Mucosa of descending colon (tissue), 3 donors: ENCODE data around the gene ETV2. TPM values are rescaled to one million over a fixed set of nuclear protein-coding genes. Genes with fewer than 3 reads are reported as not detected.

Experiments
- ATAC-seq: fragments of 200-7000 bp; cut with Tn5 transposase; one replicate; pipeline ENCODE4 v1.9.1; 2020; ENCODE audit warnings: mild to moderate bottlenecking, moderate library complexity
- DNase-seq, 3 donors: peaks; one replicate each; pipeline ENCODE4 v3.0.0-alpha.2; 2020
- H3K36me3 ChIP-seq: fragments of 200-600 bp; one replicate; pipeline ENCODE4 v1.8.0; 2021; ENCODE audit warnings: low read depth, mild to moderate bottlenecking
- H3K4me1 ChIP-seq: fragments of 200-600 bp; one replicate; pipeline ENCODE4 v1.8.0; 2021; ENCODE audit warnings: low read depth, mild to moderate bottlenecking
- H3K4me3 ChIP-seq: fragments of 200-600 bp; one replicate; pipeline ENCODE4 v1.8.0; 2021; ENCODE audit warnings: mild to moderate bottlenecking
- H3K9me3 ChIP-seq: fragments of 200-600 bp; one replicate; pipeline ENCODE4 v1.8.0; 2021; ENCODE audit warnings: mild to moderate bottlenecking
- intact Hi-C, 2 donors: fragments of 100-400 bp; cut with DNase I in 1 of 2; cut with micrococcal nuclease in 1 of 2; formaldehyde crosslinking; loops; one replicate each; pipeline versions ENCODE4 v1.11.0 to v1.11.1; 2022; cut with DNase I, micrococcal nuclease
- total RNA-seq, 3 donors: library from RNA; stranded (reverse); fragmentation: NEBNext Ultra II Directional in 2 of 3; extraction: Animal tissue kit (Norgen Biotek cat#: 25700) in 2 of 3; gene quantifications; one replicate each; pipeline versions ENCODE4 v1.2.1 to v1.2.4, GENCODE V29; 2021 to 2023
- TF ChIP-seq, protein P1 (sequence below): fragments of 200-600 bp; IDR thresholded peaks from one replicate; pipeline ENCODE4 v1.8.0; 2022; ENCODE audit warnings: antibody characterized with exemption, mild to moderate bottlenecking
- donor health status: DM: no; HTN: no; CAD: no; lungs with moderate emphysema.
- donor health status: DM: no; HTN: no; CAD: no.
- donor health status: DM: no; HTN: yes; CAD: no.

ETV2 gene
- total RNA-seq, 3 donors from 2014 or later, result 0.76 to 2.0 (median 1.1) TPM

DNA sequence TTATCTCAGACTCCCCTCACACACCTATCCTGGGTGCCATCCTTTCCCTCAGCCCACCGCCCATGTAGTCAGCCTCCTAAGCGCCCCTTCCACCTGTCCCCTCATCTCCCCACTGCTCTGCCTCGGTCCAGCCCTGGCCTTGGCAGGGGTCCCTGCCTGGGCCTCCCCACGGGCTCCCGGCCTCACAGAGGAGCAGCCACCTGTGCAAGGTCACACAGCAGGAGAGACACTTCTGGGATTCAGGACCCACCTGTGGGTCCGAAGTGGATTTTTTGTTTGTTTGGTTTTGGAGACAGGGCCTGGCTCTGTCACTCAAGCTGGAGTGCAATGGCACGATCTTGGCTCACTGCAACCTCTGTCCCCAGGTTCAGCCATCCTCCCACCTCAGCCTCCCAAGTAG lies 24.1 kb downstream of the ETV2 start:
- DNase-seq, result no peak

GRCh38 chr19:35666251-35666913 lies 24.8 kb downstream of the ETV2 start, which contains the start of gene UPK1A:
Gene UPK1A, plus strand, starts transcription at chr19:35666517. Its CDS starts 296 bp downstream, at chr19:35666813.
- ATAC-seq (peak; percentile 22), DNase-seq (no peak)
- intact Hi-C loops, result no loop called here
- TF ChIP-seq, protein P1, sequence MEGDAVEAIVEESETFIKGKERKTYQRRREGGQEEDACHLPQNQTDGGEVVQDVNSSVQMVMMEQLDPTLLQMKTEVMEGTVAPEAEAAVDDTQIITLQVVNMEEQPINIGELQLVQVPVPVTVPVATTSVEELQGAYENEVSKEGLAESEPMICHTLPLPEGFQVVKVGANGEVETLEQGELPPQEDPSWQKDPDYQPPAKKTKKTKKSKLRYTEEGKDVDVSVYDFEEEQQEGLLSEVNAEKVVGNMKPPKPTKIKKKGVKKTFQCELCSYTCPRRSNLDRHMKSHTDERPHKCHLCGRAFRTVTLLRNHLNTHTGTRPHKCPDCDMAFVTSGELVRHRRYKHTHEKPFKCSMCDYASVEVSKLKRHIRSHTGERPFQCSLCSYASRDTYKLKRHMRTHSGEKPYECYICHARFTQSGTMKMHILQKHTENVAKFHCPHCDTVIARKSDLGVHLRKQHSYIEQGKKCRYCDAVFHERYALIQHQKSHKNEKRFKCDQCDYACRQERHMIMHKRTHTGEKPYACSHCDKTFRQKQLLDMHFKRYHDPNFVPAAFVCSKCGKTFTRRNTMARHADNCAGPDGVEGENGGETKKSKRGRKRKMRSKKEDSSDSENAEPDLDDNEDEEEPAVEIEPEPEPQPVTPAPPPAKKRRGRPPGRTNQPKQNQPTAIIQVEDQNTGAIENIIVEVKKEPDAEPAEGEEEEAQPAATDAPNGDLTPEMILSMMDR, result no peak
- Histone ChIP-seq H3K9me3 (no peaks in the 10 kb centered on the region), H3K4me3 (no peak within 1 kb of the TSS), H3K36me3 (no peaks in the 10 kb centered on the region), H3K4me1 (no peaks in the 10 kb centered on the region)

More for the DNA sequence above, 24.1 kb downstream of the ETV2 start:
- intact Hi-C loops, result no loop called here
- Histone ChIP-seq H3K4me1 (no peaks in the 10 kb centered on the region), H3K36me3 (no peaks in the 10 kb centered on the region), H3K9me3 (no peaks in the 10 kb centered on the region), H3K4me3 (no peak overlapping the region)
- TF ChIP-seq, protein P1, result no peak
- no peak for ATAC-seq

- Histone ChIP-seq H3K36me3 (no peaks in the 10 kb centered on the region), H3K4me1 (no peaks in the 10 kb centered on the region), H3K9me3 (no peaks in the 10 kb centered on the region), H3K4me3 (no peak overlapping the region)
- no peak for ATAC-seq
- intact Hi-C loops, result no loop called here
- TF ChIP-seq, protein P1, result no peak
- DNase-seq, result no peak
These were observed 28.0 kb downstream of the ETV2 start for GRCh38 chr19:35669566-35669965.

DNA sequence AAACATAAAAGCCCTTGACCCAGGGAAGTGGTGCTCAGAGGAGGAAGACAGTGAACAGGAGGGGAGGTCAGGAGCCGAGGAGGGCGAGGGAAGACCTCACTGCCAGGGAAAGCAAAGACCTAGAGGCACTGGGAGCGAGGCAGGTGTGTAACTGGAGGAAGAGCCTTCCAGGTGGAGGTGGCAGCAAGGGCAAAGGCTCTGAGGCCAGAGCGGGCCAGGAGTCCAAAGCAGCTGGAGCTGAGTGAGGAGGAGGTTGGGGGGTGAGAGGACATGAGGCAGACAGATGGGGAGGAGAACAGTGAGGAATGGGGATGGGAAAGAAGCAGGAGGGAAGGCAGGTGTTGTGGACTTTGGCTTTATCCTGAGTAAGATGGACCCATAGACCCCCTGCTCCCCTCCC lies 28.4 kb downstream of the ETV2 start:
- no peak overlapping the region for H3K4me3 ChIP-seq

DNA sequence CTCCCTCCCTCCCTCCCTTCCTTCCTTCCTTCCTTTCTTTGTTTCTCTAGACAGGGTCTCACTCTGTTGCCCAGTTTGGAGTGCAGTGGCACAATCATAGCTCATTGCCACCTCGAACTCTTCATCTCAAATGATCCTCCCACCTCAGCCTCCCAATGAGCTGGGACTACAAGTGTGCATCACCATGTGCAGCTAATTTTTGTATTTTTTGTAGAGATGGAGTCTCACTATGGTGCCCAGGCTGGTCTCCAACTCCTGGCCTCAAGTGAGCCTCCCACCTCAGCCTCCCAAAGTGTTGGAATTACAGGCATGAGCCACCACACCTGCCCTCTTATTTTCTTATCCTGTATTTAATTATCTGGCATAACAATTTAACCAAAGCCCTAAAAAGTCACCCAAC lies 29.1 kb downstream of the ETV2 start:
- Histone ChIP-seq H3K9me3 (no peaks in the 10 kb centered on the region), H3K36me3 (no peaks in the 10 kb centered on the region), H3K4me1 (no peaks in the 10 kb centered on the region), H3K4me3 (no peak overlapping the region)
- ATAC-seq (no peak), DNase-seq (no peak)
- TF ChIP-seq, protein P1, result no peak
- intact Hi-C loops, result no loop called here

More for the DNA sequence above, 28.4 kb downstream of the ETV2 start:
- intact Hi-C loops, result no loop called here
- no peak for DNase-seq
- Histone ChIP-seq H3K9me3 (no peaks in the 10 kb centered on the region), H3K4me1 (no peaks in the 10 kb centered on the region), H3K36me3 (no peaks in the 10 kb centered on the region)
- ATAC-seq, result no peak
- TF ChIP-seq, protein P1, result no peak

- no peaks in the 10 kb centered on the region for H3K4me1 ChIP-seq
- no peak overlapping the region for H3K4me3 ChIP-seq
- TF ChIP-seq, protein P1, result no peak
- H3K9me3 ChIP-seq, result no peaks in the 10 kb centered on the region
- no peaks in the 10 kb centered on the region for H3K36me3 ChIP-seq
- DNase-seq (no peak), ATAC-seq (no peak)
- intact Hi-C loops, result no loop called here
These were observed 30.3 kb downstream of the ETV2 start for GRCh38 chr19:35671818-35672217.
